GM18505 (cell line): ENCODE data around the gene PRTN3.

ENCODE experiments used
- ATAC-seq: cut with Tn5 transposase; IDR thresholded peaks from one replicate; pipeline ENCODE4 v1.9.1; 2021; ENCODE audit not compliant: unreplicated experiment
- POLR2A ChIP-seq: IDR thresholded peaks from 4 replicates; pipeline ENCODE4 v1.6.1; 2011; ENCODE audit warnings: borderline replicate concordance; ENCODE audit not compliant: insufficient read depth, insufficient read length; ENCODE audit errors: extremely low read depth

PRTN3 gene

DNA sequence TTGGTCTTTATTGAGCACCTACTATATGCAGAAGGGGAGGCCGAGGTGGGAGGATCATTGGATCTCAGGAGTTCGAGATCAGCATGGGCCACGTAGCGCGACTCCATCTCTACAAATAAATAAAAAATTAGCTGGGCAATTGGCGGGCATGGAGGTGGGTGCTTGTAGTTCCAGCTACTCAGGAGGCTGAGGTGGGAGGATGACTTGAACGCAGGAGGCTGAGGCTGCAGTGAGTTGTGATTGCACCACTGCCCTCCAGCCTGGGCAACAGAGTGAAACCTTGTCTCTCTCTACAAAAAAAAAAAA, 22.5 kb downstream of the PRTN3 start:
- ATAC-seq: no peak
- TF ChIP-seq POLR2A: no peak

DNA sequence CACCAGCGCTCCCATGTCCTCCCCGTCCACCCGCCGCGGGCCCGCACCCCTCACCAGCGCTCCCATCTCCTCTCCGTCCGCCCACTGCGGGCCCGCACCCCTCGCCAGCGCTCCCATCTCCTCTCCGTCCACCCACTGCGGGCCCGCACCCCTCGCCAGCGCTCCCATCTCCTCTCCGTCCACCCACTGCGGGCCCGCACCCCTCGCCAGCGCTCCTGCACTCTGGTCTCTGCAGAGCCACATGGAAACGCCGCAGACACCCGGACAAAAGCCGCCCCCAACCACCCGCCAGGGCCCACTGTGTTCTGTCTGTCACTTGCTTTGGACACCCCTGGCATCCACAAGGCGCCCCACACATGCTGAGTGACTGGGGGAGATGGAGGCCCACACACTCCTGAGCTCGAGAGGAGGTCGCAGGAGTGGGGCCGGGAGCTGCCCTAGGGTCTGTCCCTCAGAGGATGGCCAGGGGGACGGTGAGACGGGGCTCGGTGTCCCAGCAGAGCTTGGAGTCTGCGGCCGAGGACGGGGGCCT, 26.0 kb downstream of the PRTN3 start:
- ATAC-seq: no peak
- no peak for TF ChIP-seq POLR2A

DNA sequence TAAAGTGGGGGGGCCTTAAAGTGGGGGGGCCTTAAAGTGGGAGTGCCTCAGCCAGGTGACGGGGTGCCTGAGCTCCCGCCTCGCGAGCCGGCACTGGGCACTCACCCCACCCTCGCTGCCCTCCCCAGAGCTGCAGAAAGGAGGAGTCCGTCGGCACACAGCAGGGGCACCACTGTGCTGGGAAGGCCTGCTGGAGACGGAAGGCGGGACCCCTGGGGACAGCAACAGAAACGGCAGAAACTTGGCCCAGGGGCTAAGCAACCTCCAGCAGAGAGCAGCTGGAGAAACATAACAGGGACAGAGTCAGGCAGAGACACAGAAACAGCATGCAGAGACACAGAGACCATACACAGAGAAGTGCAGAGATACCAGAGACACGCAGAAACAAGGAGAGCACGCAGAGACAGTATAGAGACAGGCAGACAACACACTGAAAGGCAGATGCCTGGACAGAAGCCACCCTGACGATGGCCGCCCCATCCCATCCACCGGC, 26.5 kb downstream of the PRTN3 start:
- TF ChIP-seq POLR2A: no peak
- ATAC-seq: no peak

DNA sequence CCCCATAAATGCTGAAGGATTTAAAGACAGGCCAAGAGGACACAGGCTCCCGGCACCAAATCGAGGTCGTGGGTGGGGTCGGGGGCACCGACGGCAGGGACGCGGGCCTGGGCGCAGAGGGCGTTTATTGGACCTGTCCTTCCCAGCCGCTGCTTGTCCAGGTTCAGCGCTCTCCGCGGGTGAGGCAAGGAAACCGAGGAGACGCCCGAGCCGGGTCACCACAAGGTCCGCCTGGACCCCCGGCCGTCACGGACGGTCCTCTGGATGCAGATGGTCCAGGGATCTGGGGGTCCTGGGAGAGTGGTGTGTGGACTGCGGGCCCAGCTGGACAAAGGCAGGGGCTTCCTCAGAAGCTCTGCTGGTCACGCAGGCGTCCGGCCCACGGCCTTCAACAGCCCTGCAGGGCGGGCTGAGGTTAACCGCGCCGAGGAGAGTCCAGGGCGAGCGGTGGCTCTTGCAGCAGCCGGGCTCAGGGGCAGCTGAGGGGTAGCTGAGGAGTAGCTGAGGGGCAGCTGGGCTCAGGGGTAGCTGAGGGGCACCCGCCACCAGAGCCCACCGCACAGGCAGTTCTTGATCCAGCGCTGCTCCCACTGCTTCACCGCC, 27.2 kb downstream of the PRTN3 start:
- no peak for TF ChIP-seq POLR2A

DNA sequence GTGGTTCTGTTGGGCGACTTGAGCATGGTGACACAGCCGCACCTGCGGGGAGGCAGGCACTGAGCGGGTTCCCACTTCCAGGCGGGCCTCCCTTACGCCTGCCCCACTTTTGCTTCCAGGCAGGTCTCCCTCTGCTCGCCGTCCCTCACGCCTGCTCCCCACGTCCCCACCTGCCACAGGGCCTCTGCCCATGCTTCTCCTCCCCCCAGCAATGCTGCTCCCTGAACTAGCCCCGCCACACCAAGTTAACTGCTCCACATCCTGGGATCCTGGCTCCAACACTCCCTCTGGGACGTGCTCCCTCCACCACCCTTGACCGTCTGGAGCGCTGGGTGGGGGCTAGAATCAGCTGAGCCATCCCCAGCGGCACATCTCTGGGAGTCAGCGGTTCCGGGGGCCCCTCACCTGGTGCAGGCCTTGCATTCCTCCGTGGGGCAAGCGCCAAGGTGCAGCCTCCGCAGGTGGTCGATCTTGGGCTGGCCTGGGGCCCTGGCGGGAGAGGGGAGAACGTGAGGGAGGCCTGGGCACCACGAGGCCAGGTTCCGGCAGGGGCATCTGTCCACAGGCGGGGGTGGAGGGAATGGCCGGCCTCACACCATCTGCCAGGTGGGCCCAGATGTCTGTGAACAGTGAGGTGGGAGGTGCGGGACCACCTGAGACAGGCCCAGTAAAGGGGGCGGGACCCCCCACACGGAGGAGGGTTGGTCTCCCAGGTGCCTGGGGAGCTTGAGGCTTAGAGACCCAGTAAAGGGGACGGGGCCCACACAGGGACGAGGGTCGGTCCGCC, 27.9 kb downstream of the PRTN3 start:
- no peak for ATAC-seq
- no peak for TF ChIP-seq POLR2A

More for the DNA sequence above, 27.2 kb downstream of the PRTN3 start:
- ATAC-seq: no peak

DNA sequence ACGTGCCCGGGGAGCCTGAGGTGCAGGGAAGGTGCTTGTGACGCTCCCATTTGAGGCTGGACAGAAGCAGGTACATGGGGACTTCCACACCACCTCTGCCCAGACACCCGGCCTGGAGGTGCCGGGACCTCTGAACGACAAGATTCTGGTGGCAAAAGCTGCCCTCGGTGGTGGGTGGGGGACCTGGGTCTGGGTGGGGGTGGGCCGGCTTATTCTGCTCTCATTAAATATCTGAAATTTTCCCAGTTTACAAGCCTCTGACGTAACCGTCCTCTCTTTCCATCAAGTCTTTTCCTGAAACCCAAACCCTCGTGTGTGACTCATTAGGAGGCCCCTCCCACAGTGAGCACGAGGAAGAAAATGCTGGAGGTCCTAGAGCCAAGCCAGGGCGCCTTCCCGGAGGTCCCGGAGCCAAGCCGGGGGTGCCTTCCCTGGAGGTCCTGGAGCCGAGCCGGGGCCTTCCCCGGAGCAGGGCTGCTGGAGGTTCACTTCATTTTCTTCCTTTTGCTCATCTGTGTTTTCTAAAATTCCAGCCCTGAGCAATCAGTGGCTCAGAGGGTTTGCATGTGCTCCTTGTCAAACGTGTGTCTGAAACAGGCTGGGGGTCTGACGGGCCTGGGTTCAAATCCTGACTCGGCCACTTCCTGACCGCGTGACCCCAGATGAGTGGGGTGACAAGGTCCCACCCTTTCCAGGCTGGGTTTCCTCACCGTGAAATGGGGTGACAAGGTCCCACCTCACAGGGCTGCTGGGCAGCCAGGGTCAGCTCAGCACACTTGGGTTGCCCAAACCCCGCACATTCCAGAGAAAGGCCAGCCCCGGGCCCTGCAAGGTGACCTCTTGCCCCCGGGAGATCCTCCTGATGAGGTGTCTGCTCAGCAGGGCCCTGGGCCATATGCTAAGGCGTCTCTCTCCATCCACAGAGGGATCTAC, 28.7 kb downstream of the PRTN3 start:
- no peak for TF ChIP-seq POLR2A

DNA sequence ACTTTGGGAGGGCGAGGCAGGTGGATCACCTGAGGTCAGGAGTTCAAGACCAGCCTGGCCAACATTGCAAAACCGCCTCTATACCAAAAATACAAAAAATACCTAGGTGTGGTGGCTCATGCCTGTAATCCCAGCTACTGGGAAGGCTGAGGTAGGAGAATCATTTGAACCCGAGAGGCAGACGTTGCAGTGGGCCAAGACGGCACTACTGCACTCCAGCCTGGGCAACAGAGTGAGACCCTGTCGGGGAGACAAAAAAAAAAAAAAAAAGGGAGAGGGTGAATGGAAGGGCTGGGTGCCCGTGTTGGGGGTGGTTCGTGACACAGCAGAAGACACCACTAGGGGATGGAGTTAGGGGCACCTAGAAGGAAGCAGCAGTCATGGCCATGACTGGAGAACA, 29.5 kb downstream of the PRTN3 start:
- no peak for ATAC-seq
- TF ChIP-seq POLR2A: no peak

More for the DNA sequence above, 28.7 kb downstream of the PRTN3 start:
- ATAC-seq: no peak

DNA sequence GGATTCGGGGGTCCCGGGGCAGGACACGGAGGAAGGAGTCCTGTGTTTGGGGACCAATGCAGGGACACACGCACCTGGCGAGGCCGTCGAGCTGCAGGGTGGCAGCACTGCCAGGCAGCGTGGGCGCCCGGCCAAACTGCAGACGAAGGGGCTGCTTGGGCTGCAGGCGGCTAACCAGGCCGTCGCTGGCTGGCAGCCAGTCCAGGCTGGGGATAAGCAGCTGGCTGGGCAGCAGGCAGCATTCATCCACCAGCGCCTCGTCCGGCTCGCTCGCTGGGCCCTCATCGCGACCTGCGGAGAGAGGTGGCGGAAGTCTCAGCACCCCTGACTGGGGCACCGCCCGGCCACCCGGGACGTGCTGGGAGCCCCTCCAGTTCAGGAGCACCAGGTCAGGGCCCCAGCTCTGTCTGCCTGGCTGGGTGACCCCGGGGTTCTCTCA, 30.2 kb downstream of the PRTN3 start:
- no peak for ATAC-seq
- no peak for TF ChIP-seq POLR2A

DNA sequence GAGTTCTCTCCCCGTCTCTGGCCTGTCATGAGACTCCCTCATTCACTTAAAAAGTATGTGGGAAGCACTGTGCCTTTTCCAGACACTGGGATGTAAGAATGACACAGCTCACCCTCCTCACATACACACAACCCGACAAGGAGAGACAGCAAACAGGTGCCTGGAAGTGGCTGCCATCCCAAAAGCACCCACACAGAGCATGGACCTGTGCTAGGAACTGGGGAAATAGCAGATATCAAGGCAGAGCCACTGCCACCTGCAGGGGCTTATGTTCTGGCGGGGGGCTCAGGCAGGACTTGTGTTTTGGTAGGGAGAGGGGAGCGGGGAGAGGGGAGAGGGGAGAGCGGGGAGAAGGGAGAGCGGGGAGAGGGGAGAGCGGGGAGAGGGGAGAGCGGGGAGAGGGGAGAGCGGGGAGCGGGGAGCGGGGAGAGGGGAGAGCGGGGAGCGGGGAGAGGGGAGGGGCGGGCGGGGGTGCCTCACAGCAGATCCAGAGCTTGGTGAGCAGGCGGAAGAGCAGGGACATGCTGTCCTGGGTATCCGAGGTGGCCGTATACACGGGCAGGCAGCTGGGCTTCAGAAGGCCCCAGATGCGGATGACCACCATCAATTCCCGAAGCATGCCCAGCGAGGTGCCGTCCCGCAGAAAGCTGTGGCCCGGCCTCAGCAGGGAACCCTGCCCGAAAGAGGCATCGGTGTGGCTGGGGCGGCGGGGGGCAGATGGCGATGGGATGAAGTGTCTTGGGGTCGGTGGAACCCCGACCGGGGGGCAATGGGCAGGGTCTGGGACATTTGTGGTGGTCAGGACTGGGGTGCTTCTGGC, 30.9 kb downstream of the PRTN3 start:
- TF ChIP-seq POLR2A: no peak
- no peak for ATAC-seq

DNA sequence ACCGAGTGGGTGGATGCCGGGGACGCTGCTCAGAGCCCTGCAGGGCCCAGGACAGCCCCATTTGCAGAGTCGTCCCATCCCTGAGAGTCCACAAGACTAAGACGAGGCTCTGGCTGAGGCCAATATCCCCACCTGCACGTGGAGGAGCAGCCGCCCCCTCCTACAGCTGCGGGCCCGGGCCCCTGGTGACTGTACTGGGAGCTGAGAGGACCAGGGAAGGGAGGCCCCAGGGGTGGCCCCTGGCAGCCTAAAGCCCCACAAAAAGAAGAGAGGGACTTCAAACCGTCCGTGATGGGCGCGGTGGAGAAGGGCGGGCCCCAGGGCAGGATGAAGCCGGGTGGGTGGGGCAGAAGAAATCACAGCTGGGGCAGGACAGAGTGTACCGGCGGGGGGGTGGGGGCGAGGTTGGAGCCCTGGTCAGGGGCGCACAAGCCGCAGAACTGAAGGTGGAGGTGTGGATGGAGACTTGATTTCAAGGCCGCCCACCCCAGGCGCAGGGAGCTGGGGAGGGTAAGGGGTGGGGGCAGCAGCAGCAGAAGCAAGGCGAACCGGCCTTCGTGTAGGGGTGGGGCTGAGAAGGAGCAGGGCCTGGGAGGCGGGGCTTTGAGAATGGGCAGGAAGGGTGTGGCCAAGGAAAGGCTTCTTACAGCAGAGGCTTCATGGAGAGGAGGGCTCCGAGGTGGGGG, 31.6 kb downstream of the PRTN3 start:
- ATAC-seq: no peak
- no peak for TF ChIP-seq POLR2A

DNA sequence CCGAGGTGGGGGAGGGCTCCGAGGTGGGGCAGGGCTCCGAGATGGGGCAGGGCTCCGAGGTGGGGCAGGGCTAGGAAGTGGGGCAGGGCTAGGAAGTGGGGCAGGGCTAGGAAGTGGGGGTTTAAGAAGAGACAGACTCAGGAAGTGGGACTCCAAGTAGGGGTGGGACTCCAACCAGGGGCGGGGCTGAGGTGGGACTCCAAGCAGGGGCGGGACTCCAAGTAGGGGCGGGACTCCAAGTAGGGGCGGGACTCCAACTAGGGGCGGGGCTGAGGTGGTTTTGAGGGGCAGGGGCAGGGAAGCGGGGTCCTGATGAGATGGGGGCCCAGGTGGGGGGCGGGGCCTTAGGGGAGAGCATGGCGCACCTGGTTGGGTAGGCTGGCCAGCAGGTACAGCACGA, 32.3 kb downstream of the PRTN3 start:
- ATAC-seq: no peak

DNA sequence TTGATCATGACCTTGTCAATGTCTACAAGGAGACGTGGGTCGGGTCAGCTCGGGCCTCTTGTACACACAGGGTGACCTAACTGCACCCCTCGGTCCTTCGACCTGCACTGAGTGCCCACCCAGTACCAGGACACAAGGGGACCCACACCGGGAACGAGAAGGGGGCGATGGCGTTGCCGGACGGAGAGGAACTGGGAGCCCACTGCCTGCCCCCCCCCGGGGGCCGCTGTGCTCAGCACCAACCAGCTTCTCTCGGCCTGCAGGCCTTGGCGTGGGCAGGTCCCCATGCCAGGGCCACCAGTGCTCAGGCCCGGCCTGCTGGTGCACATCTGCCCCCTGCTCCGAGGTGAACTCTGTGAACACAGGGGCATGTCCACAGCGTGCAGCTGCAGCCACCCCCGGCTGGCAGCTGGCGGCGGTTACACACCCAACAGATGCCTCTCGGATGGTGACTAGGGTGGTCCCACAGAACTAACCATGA, 32.8 kb downstream of the PRTN3 start:
- ATAC-seq: no peak

More for the DNA sequence above, 32.3 kb downstream of the PRTN3 start:
- no peak for TF ChIP-seq POLR2A

More for the DNA sequence above, 32.8 kb downstream of the PRTN3 start:
- TF ChIP-seq POLR2A: no peak
